ENCODE data around the gene TMEM161A.

Gene TMEM161A

GRCh38 chr19:19145281-19145680 lies 7.0 kb upstream of the TMEM161A start:
- peaks cover 10 to 14% of the 10 kb centered on the region in 2 experiments for H3K36me3 ChIP-seq (ENCODE audit: control insufficient read depth in 1 of 2, insufficient read depth in 2 of 2, low read depth in 1 of 2, low read length in 2 of 2)
- H3K79me1 ChIP-seq (replicated peaks; ENCODE audit: low read length, poor library complexity, severe bottlenecking) = no peaks in the 10 kb centered on the region
- H2BK120ac ChIP-seq (ENCODE audit: low read depth, low read length) = no peak overlapping the region
- no peak overlapping the region for H4K91ac ChIP-seq (ENCODE audit: low read length)
- peaks cover 0 to 5% of the 10 kb centered on the region in 2 experiments for H3K27me3 ChIP-seq (ENCODE audit: control insufficient read depth in 1 of 2, insufficient read depth in 1 of 2, low read length in 2 of 2)
- no peak overlapping the region for H3K4ac ChIP-seq (ENCODE audit: low read depth in 1 of 2, low read length in 2 of 2)
- no peak overlapping the region for H2BK5ac ChIP-seq (ENCODE audit: low read depth, low read length, poor library complexity, severe bottlenecking)
- no peak overlapping the region for H2AFZ ChIP-seq (ENCODE audit: low read depth, low read length)
- H3K4me2 ChIP-seq (ENCODE audit: low read length, poor library complexity, severe bottlenecking) = no peak overlapping the region
- no peak overlapping the region for H3K23ac ChIP-seq (ENCODE audit: low read length in 2 of 2)
- H3K14ac ChIP-seq (ENCODE audit: low read length in 2 of 2) = no peak overlapping the region
- no peak overlapping the region for H3K4me3 ChIP-seq (ENCODE audit: insufficient read depth in 1 of 2, low read depth in 1 of 2, low read length in 2 of 2)
- peak overlapping the region; percentile 45 for H2BK15ac ChIP-seq (ENCODE audit: low read depth, poor library complexity, severe bottlenecking)
- no peak overlapping the region for H3K9ac ChIP-seq (ENCODE audit: low read length)
- no peak for DNase-seq
- H4K8ac ChIP-seq (ENCODE audit: low read length) = no peak overlapping the region
- H3K4me1 ChIP-seq (ENCODE audit: control insufficient read depth, insufficient read depth, low read depth, low read length) = no peaks in the 10 kb centered on the region
- 93% methylated on average over 17 of the region's 17 CpGs for WGBS
- no peak overlapping the region for H2BK12ac ChIP-seq (ENCODE audit: low read length in 2 of 2)
- H3K27ac ChIP-seq (ENCODE audit: low read length, poor library complexity, severe bottlenecking) = no peak overlapping the region
- H2AK5ac ChIP-seq (ENCODE audit: low read length, severe bottlenecking) = no peak overlapping the region
- no peak overlapping the region for H3K18ac ChIP-seq (ENCODE audit: low read depth in 1 of 2, low read length in 2 of 2)
- H3K9me3 ChIP-seq (ENCODE audit: control insufficient read depth, low read length) = no peaks in the 10 kb centered on the region

DNA sequence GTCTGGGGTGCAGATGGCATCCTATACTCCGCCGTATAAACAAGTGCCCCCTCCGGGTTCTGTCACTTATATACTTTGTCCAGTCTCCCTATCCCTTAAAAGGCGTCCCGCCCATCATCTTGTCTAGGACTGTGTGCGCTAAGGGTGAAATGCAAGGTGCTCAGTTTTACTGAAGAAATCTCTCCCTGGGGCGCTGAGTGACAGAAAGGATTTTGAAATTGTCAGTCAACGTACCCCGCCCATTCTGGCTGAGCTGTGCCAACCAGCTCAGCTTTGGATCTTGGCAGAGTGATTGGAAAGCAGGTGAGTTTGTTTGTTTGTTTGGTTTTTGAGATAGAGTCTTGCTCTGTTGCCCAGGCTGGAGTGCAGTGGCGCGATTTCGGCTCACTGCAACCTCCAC lies 4.1 kb upstream of the TMEM161A start:
- H3K4ac ChIP-seq (ENCODE audit: low read depth in 1 of 2, low read length in 2 of 2) = no peak overlapping the region
- H2AK5ac ChIP-seq (ENCODE audit: low read length, severe bottlenecking) = no peak overlapping the region
- H4K8ac ChIP-seq (ENCODE audit: low read length) = no peak overlapping the region
- no peak overlapping the region for H3K4me3 ChIP-seq (ENCODE audit: insufficient read depth in 1 of 2, low read depth in 1 of 2, low read length in 2 of 2)
- no peak overlapping the region for H2BK15ac ChIP-seq (ENCODE audit: low read depth, poor library complexity, severe bottlenecking)
- no peak overlapping the region for H3K9ac ChIP-seq (ENCODE audit: low read length)
- peaks cover 0 to 5% of the 10 kb centered on the region in 2 experiments for H3K27me3 ChIP-seq (ENCODE audit: control insufficient read depth in 1 of 2, insufficient read depth in 1 of 2, low read length in 2 of 2)
- no peak overlapping the region for H2AFZ ChIP-seq (ENCODE audit: low read depth, low read length)
- H3K14ac ChIP-seq (ENCODE audit: low read length in 2 of 2) = no peak overlapping the region
- H3K18ac ChIP-seq (ENCODE audit: low read depth in 1 of 2, low read length in 2 of 2) = no peak overlapping the region
- peaks cover 4% of the 10 kb centered on the region for H3K4me1 ChIP-seq (ENCODE audit: control insufficient read depth, insufficient read depth, low read depth, low read length)
- no peak overlapping the region for H2BK5ac ChIP-seq (ENCODE audit: low read depth, low read length, poor library complexity, severe bottlenecking)
- no peak overlapping the region for H3K4me2 ChIP-seq (ENCODE audit: low read length, poor library complexity, severe bottlenecking)
- H3K23ac ChIP-seq (ENCODE audit: low read length in 2 of 2) = no peak overlapping the region
- DNase-seq = no peak
- no peak overlapping the region for H2BK12ac ChIP-seq (ENCODE audit: low read length in 2 of 2)
- no peak overlapping the region for H3K27ac ChIP-seq (ENCODE audit: low read length, poor library complexity, severe bottlenecking)
- no peak overlapping the region for H2BK120ac ChIP-seq (ENCODE audit: low read depth, low read length)
- no peaks in the 10 kb centered on the region for H3K9me3 ChIP-seq (ENCODE audit: control insufficient read depth, low read length)
- peaks cover 3 to 10% of the 10 kb centered on the region in 2 experiments for H3K36me3 ChIP-seq (ENCODE audit: control insufficient read depth in 1 of 2, insufficient read depth in 2 of 2, low read depth in 1 of 2, low read length in 2 of 2)
- no peak overlapping the region for H4K91ac ChIP-seq (ENCODE audit: low read length)
- H3K79me1 ChIP-seq (replicated peaks; ENCODE audit: low read length, poor library complexity, severe bottlenecking) = peaks cover 8% of the 10 kb centered on the region
- 95% methylated on average over 12 of the region's 12 CpGs for whole genome bisulfite sequencing

DNA sequence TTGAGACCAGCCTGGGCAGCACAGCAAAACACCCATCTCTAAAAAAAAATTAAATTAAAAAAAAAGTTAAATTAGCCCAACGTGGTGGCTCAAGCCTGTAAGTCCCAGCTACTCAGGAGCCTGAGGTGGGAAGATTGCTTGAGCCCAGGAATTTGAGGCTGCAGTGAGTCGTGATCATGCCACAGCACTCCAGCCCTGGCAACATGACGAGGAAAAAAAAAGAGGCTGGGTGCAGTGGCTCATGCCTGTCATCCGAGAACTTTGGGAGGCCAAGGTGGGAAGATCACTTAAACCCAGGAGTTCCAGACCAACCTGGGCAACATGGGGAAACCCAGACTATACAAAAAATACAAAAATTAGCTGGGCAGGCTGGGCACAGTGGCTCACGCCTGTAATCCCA lies 2.2 kb upstream of the TMEM161A start:
- Histone ChIP-seq H4K91ac (ENCODE audit: low read length) (no peak overlapping the region), H3K4me2 (ENCODE audit: low read length, poor library complexity, severe bottlenecking) (no peak overlapping the region), H4K8ac (ENCODE audit: low read length) (no peak overlapping the region), H3K4me1 (ENCODE audit: control insufficient read depth, insufficient read depth, low read depth, low read length) (peaks cover 9% of the 10 kb centered on the region), H2BK120ac (ENCODE audit: low read depth, low read length) (no peak overlapping the region), H3K4me3 (ENCODE audit: insufficient read depth in 1 of 2, low read depth in 1 of 2, low read length in 2 of 2) (no peak overlapping the region), H3K36me3 (ENCODE audit: control insufficient read depth in 1 of 2, insufficient read depth in 2 of 2, low read depth in 1 of 2, low read length in 2 of 2) (no peaks in the 10 kb centered on the region), H2AFZ (ENCODE audit: low read depth, low read length) (no peak overlapping the region), H3K9ac (ENCODE audit: low read length) (no peak overlapping the region), H3K4ac (ENCODE audit: low read depth in 1 of 2, low read length in 2 of 2) (no peak overlapping the region), H2AK5ac (ENCODE audit: low read length, severe bottlenecking) (no peak overlapping the region), H3K27me3 (ENCODE audit: control insufficient read depth in 1 of 2, insufficient read depth in 1 of 2, low read length in 2 of 2) (peaks cover 0 to 5% of the 10 kb centered on the region in 2 experiments), H3K18ac (ENCODE audit: low read depth in 1 of 2, low read length in 2 of 2) (no peak overlapping the region), H2BK5ac (ENCODE audit: low read depth, low read length, poor library complexity, severe bottlenecking) (no peak overlapping the region), H2BK12ac (ENCODE audit: low read length in 2 of 2) (no peak overlapping the region), H3K23ac (ENCODE audit: low read length in 2 of 2) (no peak overlapping the region), H3K9me3 (ENCODE audit: control insufficient read depth, low read length) (no peaks in the 10 kb centered on the region), H3K79me1 (replicated peaks; ENCODE audit: low read length, poor library complexity, severe bottlenecking) (peaks cover 13% of the 10 kb centered on the region), H3K14ac (ENCODE audit: low read length in 2 of 2) (no peak overlapping the region), H2BK15ac (ENCODE audit: low read depth, poor library complexity, severe bottlenecking) (no peak overlapping the region), H3K27ac (ENCODE audit: low read length, poor library complexity, severe bottlenecking) (no peak overlapping the region)
- 59% methylated on average over 5 of the region's 5 CpGs for WGBS
- DNase-seq = no peak

DNA sequence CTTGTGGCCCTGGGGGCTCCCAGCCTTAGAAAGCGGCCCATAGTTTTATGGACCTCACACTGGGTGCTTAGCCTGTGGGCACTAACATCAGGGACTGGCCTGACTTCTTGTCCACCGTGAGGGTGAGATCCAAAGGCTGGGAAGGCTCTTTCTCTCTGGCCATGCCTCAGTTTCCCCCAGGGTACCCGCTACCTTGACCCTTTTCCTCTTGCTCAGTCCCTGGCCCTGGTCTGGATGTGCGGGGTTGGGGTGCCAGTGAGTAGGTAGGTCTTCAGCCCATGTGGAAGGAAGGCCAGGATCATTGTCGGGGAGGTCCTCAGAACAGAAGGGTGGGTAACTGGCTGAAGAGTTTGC lies 1.6 kb upstream of the TMEM161A start:
- no peaks in the 10 kb centered on the region for H3K9me3 ChIP-seq (ENCODE audit: control insufficient read depth, low read length)
- no peak overlapping the region for H3K27ac ChIP-seq (ENCODE audit: low read length, poor library complexity, severe bottlenecking)
- no peak overlapping the region for H2AK5ac ChIP-seq (ENCODE audit: low read length, severe bottlenecking)
- H3K9ac ChIP-seq (ENCODE audit: low read length) = no peak overlapping the region
- no peak overlapping the region for H2BK12ac ChIP-seq (ENCODE audit: low read length in 2 of 2)
- no peak overlapping the region for H2AFZ ChIP-seq (ENCODE audit: low read depth, low read length)
- no peak overlapping the region for H4K8ac ChIP-seq (ENCODE audit: low read length)
- H3K79me1 ChIP-seq (replicated peaks; ENCODE audit: low read length, poor library complexity, severe bottlenecking) = peaks cover 17% of the 10 kb centered on the region
- H3K14ac ChIP-seq (ENCODE audit: low read length in 2 of 2) = no peak overlapping the region
- WGBS = 41% methylated on average over 5 of the region's 5 CpGs
- H3K18ac ChIP-seq (ENCODE audit: low read depth in 1 of 2, low read length in 2 of 2) = no peak overlapping the region
- H3K4me1 ChIP-seq (ENCODE audit: control insufficient read depth, insufficient read depth, low read depth, low read length) = peaks cover 10% of the 10 kb centered on the region
- no peak overlapping the region for H3K23ac ChIP-seq (ENCODE audit: low read length in 2 of 2)
- no peak overlapping the region for H2BK5ac ChIP-seq (ENCODE audit: low read depth, low read length, poor library complexity, severe bottlenecking)
- H4K91ac ChIP-seq (ENCODE audit: low read length) = no peak overlapping the region
- H2BK15ac ChIP-seq (ENCODE audit: low read depth, poor library complexity, severe bottlenecking) = no peak overlapping the region
- no peak overlapping the region for H2BK120ac ChIP-seq (ENCODE audit: low read depth, low read length)
- no peak overlapping the region for H3K4me3 ChIP-seq (ENCODE audit: insufficient read depth in 1 of 2, low read depth in 1 of 2, low read length in 2 of 2)
- no peak overlapping the region for H3K4ac ChIP-seq (ENCODE audit: low read depth in 1 of 2, low read length in 2 of 2)
- no peaks in the 10 kb centered on the region for H3K36me3 ChIP-seq (ENCODE audit: control insufficient read depth in 1 of 2, insufficient read depth in 2 of 2, low read depth in 1 of 2, low read length in 2 of 2)
- H3K27me3 ChIP-seq (ENCODE audit: control insufficient read depth in 1 of 2, insufficient read depth in 1 of 2, low read length in 2 of 2) = peaks cover 0 to 5% of the 10 kb centered on the region in 2 experiments
- no peak for DNase-seq
- no peak overlapping the region for H3K4me2 ChIP-seq (ENCODE audit: low read length, poor library complexity, severe bottlenecking)
